GM18517 (cell line): ENCODE results near the gene AMIGO2.

ENCODE experiments used
- ATAC-seq: cut with Tn5 transposase; IDR thresholded peaks from one replicate; pipeline ENCODE4 v1.9.1; 2021; ENCODE audit warnings: mild to moderate bottlenecking, moderate library complexity; ENCODE audit not compliant: unreplicated experiment

Gene AMIGO2

GRCh38 chr12:47099610-47100009 is 19.9 kb upstream of the AMIGO2 start:
- no peak for ATAC-seq

- ATAC-seq, result no peak
Measured at GRCh38 chr12:47098099-47098498, 18.3 kb upstream of the AMIGO2 start.

DNA sequence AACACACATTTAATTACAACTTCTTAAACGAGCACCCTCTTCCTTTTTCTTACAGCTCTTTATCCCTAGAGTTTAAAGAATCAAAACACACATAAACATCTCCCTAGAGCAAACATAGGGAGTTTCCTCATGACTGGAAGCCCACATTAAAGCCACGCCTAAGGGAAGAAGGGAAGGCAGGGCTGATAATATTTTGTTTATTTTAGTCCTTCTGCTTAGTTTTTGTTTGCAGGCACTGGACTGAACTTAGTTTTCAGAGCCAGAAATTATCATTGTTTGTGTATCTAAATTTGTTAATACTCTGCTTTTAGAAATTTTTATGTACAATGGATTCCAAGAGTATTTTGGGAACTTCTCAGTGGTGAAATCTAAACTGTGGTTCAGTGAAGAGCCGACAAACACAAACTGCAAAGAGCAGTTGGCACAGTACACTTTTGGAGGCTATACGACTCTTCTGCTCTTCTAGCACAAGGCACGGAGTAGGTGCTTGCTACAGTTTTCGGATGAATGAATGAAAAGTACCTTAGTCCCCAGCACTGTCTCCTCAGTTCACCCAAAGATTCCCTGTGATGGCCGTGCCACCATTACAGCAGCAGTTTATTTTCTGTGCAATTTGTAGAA is 17.6 kb upstream of the AMIGO2 start:
- no peak for ATAC-seq

GRCh38 chr12:47095446-47096236 is 15.9 kb upstream of the AMIGO2 start:
- ATAC-seq, result no peak

GRCh38 chr12:47094804-47095203 is 15.0 kb upstream of the AMIGO2 start:
- ATAC-seq, result no peak

DNA sequence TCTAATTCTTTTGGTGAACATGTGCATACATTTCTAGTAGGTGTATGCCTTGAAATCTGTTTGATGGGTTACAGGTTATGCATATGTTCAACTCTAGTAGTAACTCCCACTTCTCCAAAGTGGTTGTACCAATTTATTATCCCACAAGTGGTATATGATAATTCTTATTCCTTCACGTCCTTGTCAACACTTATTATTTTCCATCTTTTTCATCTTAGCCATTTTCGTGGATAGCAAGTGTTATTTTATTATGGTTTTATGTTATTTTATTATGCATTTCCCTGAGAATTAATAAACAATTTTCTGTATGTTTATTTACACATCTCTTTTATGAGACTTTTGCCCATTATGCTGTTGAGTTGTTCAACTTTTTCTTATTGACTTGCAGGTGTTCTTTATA is 11.2 kb upstream of the AMIGO2 start:
- ATAC-seq, result no peak

DNA sequence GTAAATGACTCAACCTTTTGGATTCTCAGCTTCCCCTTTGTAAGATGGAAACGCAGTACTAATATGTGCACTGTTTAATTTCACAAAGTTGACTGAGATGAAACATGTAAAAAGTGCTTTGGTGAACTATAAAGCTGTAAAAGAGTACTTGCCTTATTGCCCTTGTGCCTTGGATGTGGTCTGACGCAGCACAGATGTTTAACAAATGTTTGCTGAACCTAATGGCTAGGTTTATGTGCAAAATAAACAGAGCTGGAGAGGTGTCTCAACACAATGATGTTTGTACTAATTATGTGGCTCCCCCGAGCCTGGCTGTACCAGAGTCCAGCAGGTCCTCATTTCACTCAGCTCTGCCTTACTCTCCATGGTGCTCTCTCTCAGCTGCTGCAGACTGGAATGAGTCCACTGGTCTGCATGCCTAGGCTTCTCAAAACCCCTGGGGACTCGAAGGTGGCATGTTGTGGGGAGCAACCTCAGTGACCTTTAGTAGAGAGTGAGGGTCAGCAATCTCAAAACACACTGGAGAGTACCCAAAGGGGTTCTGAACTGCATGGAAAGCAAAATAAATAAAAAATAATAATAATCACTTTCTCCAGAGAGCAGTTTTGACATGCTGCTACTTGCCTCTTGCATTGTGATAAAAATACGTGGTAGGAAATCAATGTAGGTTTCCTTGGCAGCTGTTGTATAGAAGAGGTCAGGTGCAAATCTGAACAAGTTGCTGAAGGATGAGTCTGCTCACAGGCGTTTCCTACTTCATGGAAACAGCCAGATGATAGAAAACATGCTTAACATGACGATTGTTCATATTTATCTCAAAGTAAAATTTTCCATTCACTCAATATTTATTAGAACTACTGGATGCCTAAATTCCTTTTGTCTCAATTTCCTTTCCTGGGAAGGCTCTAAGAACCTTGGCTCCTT is 8.5 kb upstream of the AMIGO2 start:
- ATAC-seq, result no peak

GRCh38 chr12:47087088-47087688 is 7.4 kb upstream of the AMIGO2 start:
- ATAC-seq, result no peak

DNA sequence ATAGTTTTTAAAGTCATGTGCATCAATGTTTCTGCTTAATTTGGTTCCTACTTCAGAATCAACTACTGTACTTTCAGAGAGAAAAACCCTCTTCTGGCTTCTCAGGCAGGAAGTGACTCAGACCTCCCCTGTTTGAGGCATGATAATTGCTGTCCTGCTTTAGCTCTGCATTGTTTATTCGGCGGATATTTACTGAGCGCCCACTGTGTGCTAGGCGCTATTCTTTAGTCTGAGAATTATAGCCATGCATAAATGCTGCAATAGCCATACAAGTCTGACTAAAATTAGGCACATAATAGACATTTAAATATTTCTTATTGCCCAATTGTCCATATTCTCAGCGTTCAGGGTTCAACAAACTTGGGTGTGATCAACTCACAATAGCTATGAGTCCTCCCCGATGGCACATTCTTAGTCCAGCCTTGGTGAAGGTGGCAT is 6.1 kb upstream of the AMIGO2 start:
- ATAC-seq, result no peak

- ATAC-seq, result no peak
Measured at GRCh38 chr12:47084172-47084571, 4.4 kb upstream of the AMIGO2 start.

DNA sequence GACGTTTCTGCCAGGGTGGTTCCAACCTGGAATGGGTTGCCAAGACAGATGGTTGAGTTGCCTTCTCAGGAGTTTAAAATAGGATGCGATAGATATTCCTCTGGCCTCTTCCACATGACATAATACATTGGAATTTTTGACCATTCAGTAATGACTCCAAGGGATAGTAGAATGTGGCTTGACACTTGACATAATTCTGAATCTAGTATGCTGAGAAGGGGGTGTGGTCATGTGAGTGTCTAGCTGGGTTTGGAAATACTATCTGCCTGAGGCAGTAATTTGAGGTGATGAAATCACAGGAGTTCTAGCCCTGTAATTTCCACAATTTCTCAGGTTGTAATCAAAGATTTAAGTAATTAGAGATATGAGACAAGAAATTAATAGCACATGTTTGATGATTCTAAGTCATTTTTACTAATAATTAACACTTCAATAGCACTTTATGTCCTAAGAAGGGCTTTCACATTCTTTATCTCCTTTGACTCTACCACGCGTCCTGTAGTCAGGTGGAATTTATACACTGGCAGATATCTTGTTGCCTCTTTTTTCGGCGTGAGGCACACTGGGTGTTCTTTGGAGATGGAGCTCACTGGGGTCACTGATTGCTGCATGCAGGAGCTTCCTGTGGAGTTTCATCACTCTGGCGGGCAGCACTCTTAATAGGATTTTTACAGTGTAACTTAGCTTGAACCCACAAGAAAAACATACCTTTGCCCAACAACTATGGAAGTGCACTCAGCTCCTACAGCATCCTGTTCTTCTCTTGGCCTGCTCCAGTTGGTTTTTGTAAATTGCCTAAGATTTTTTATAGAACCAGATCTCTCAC is 3.2 kb upstream of the AMIGO2 start:
- no peak for ATAC-seq

- no peak for ATAC-seq
Measured at GRCh38 chr12:47082283-47082682, 2.5 kb upstream of the AMIGO2 start.

DNA sequence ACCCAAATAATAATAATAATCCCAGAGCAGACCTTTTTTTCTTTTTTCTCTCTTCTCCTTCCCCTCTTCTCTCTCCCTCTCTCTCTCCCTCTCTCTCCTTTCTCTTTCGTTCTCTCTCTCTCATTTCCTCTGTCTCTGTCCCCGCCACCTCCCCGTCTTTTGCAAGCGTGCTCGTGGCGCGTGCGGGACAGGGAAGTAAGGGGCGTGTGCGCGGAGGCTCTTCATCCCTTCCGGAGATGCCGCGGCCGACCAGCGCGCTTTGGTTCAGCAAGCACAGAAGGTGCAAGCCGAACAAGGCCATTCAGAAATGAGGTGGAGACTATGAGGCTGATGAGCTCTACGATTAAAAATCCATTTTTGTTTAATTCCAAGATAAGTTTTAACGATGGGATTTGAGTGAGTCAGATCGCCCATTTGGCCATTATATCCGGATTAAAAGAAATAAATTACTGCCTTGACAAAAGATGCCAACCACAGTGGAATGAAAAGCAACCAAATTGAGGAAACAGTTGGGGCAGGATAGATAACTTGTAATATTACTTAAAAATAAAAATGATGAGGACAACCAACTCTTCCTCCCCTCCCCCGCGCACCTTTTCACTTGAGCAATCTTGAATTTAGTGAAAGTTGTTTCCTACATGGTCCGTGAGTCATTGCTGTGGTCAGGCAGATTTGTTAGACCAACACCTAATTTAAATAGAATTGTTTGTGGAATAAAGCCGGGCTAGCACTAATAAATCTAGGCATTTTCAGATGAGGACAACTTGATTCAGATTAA is 1.2 kb upstream of the AMIGO2 start:
- ATAC-seq, result no peak

DNA sequence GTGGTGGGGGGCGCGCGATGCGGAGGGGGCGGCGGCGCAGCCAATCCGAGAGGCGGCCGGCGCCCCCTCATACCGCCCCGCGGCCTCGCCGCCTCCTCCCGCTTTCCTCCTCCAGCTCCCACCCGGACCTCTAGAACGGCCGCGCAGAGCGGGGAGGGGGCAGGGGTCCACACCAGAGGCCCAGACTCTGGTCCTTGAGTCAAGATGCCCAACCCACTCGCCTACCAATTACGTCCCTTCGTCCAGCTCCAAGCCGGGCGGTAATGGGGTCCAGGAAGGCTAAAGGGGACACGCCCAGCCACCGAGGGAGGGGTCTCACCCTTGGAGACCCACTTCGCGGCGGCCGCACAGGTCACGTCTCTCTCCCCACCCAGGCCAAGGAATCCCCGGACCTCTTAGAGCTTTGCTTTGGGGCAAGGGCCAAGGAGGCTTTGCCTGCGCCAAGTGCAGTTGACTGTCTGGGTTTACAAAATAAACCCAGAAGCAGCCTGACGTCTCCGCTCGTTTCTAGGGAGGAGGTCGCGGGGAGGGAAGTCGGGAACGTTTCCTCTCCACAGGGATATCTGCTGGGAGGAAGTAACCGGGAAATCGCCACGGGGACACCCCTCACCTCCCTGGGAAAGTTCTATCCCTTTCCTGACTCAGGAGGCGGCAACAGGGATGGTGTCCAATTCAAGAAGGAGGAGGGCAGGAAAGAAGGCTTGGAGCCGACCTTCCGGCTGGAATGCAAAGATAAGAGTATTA is 394 bp upstream of the AMIGO2 start:
- ATAC-seq, result peak; percentile 10

DNA sequence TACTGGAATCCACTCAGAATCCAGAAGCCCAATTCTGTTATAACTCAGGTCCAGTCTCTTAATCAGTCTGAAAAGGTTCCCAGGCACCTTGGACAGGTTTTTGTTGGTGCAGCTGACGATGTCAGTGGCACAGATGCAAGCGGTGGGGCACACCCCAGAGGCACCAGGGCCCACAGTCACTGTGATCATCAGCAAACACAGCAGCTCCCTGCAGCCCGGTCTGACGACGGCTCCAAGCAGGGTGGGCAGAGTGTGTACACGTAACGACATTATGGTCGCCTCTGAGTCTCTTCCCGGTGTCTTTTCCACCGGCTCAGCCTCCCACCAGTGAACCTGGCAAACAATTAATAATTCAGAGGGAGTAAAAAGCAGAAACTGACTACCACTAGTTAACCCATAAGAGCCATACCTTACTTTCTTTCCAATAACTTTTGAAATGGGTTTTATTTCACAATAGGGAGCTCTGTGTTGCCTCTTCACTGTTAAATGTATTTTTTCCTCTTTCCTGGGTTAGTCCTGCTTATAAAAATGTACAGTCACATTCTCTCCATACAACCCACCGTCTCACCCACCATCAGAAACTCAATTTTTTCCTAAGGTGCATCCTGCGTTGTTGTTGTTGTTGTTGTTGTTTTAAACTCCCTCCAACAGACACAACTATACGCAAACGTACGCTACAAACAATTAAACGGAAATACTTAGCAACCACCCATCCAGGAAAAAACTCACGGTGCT is 859 bp downstream of the AMIGO2 start:
- ATAC-seq, result no peak

GRCh38 chr12:47078086-47078395 is 1.7 kb downstream of the AMIGO2 start:
- no peak for ATAC-seq

- ATAC-seq, result no peak
Measured at GRCh38 chr12:47077206-47078085, 2.3 kb downstream of the AMIGO2 start.
